Subcutaneous abdominal adipose tissue (tissue), 5 donors: ENCODE measurements around the gene RHD.
"Not testable (repeated sequence)": the region's sequence is repeated elsewhere in the genome, so short reads cannot be mapped to it uniquely, and the experiment has no call there.

Source experiments
- H3K27ac ChIP-seq: one replicate; pipeline ENCODE4 v1.7.0; 2013; ENCODE audit warnings: low read depth, mild to moderate bottlenecking, inconsistent platforms, low read length, moderate library complexity
- H3K27me3 ChIP-seq, 5 donors: one replicate each; pipeline ENCODE4 v1.7.0; 2013; ENCODE audit warnings: low read length in 5 of 5, inconsistent platforms in 1 of 5; ENCODE audit not compliant: control insufficient read depth in 5 of 5, insufficient read depth in 4 of 5
- H3K36me3 ChIP-seq, 5 donors: one replicate each; pipeline ENCODE4 v1.7.0; 2013; ENCODE audit warnings: low read length in 5 of 5; ENCODE audit not compliant: control insufficient read depth in 5 of 5, insufficient read depth in 5 of 5
- H3K4me1 ChIP-seq, 5 donors: one replicate each; pipeline ENCODE4 v1.7.0; 2013; ENCODE audit warnings: low read length in 5 of 5, mild to moderate bottlenecking in 3 of 5, moderate library complexity in 1 of 5; ENCODE audit not compliant: control insufficient read depth in 5 of 5, insufficient read depth in 5 of 5
- H3K4me3 ChIP-seq, 5 donors: one replicate each; pipeline ENCODE4 v1.7.0; 2013; ENCODE audit warnings: low read length in 5 of 5, low read depth in 1 of 5
- H3K9ac ChIP-seq, 5 donors: one replicate each; pipeline ENCODE4 v1.7.0; 2013; ENCODE audit warnings: low read length in 5 of 5, mild to moderate bottlenecking in 4 of 5, moderate library complexity in 3 of 5
- H3K9me3 ChIP-seq, 5 donors: one replicate each; pipeline ENCODE4 v1.7.0; 2013; ENCODE audit warnings: low read length in 5 of 5; ENCODE audit not compliant: control insufficient read depth in 5 of 5
- donor health status: healthy.
- donor health status: healthy.
- donor health status: healthy.
- donor health status: healthy.
- donor health status: healthy.

RHD gene

GRCh38 chr1:25278790-25279189, 6.5 kb downstream of the RHD start:
- H3K36me3 ChIP-seq, H3K9ac ChIP-seq, H3K4me3 ChIP-seq, H3K9me3 ChIP-seq, H3K4me1 ChIP-seq, H3K27me3 ChIP-seq, H3K27ac ChIP-seq: not testable (repeated sequence)

- not testable (repeated sequence) for H3K4me3 ChIP-seq, H3K4me1 ChIP-seq, H3K27me3 ChIP-seq, H3K36me3 ChIP-seq, H3K9ac ChIP-seq, H3K9me3 ChIP-seq, H3K27ac ChIP-seq
Observed at GRCh38 chr1:25279693-25280111, 7.4 kb downstream of the RHD start.

GRCh38 chr1:25285862-25286261, 13.6 kb downstream of the RHD start:
- H3K4me3 ChIP-seq, H3K4me1 ChIP-seq, H3K27me3 ChIP-seq, H3K27ac ChIP-seq, H3K36me3 ChIP-seq, H3K9me3 ChIP-seq, H3K9ac ChIP-seq: not testable (repeated sequence)

- not testable (repeated sequence) for H3K9ac ChIP-seq, H3K27ac ChIP-seq, H3K4me3 ChIP-seq, H3K36me3 ChIP-seq, H3K27me3 ChIP-seq, H3K9me3 ChIP-seq, H3K4me1 ChIP-seq
Observed at GRCh38 chr1:25287164-25287563, 14.9 kb downstream of the RHD start.

- H3K4me1 ChIP-seq, H3K27me3 ChIP-seq, H3K9ac ChIP-seq, H3K9me3 ChIP-seq, H3K27ac ChIP-seq, H3K36me3 ChIP-seq, H3K4me3 ChIP-seq: not testable (repeated sequence)
Observed at GRCh38 chr1:25288573-25289101, 16.3 kb downstream of the RHD start.

GRCh38 chr1:25290043-25290442, 17.7 kb downstream of the RHD start:
- H3K9ac ChIP-seq, H3K27me3 ChIP-seq, H3K4me1 ChIP-seq, H3K4me3 ChIP-seq, H3K36me3 ChIP-seq, H3K27ac ChIP-seq, H3K9me3 ChIP-seq: not testable (repeated sequence)

- H3K27ac ChIP-seq, H3K4me1 ChIP-seq, H3K36me3 ChIP-seq, H3K9me3 ChIP-seq, H3K27me3 ChIP-seq, H3K4me3 ChIP-seq, H3K9ac ChIP-seq: not testable (repeated sequence)
Observed at GRCh38 chr1:25293426-25293825, 21.1 kb downstream of the RHD start.

GRCh38 chr1:25294889-25295826, 22.8 kb downstream of the RHD start:
- not testable (repeated sequence) for H3K27me3 ChIP-seq, H3K9me3 ChIP-seq, H3K27ac ChIP-seq, H3K36me3 ChIP-seq, H3K4me1 ChIP-seq, H3K4me3 ChIP-seq, H3K9ac ChIP-seq

GRCh38 chr1:25296501-25296900, 24.2 kb downstream of the RHD start:
- H3K27me3 ChIP-seq, H3K4me1 ChIP-seq, H3K4me3 ChIP-seq, H3K27ac ChIP-seq, H3K9me3 ChIP-seq, H3K36me3 ChIP-seq, H3K9ac ChIP-seq: not testable (repeated sequence)

- H3K4me1 ChIP-seq, H3K4me3 ChIP-seq, H3K9me3 ChIP-seq, H3K9ac ChIP-seq, H3K36me3 ChIP-seq, H3K27ac ChIP-seq, H3K27me3 ChIP-seq: not testable (repeated sequence)
Observed at GRCh38 chr1:25300729-25301128, 28.4 kb downstream of the RHD start.
